Measurements from ENCODE around the gene NDUFS8. TPM values are rescaled to one million over a fixed set of nuclear protein-coding genes. Genes with fewer than 3 reads are reported as not detected.
A peak's percentile ranks its signal among the peaks of the same experiment; 100 is the strongest.
"Not testable (repeated sequence)": the region's sequence is repeated elsewhere in the genome, so short reads cannot be mapped to it uniquely, and the experiment has no call there.

The NDUFS8 gene
- total and polyA plus RNA-seq, 2 donors (not counting 1 experiment from before 2014, with no cell fraction given): 73.9 to 84.6 TPM

- H3K9me3 Mint-ChIP-seq (ENCODE audit: insufficient read depth); H3K27ac ChIP-seq (ENCODE audit: low read length in 2 of 2); H3K4me3 ChIP-seq (ENCODE audit: control extremely low read depth in 1 of 5, extremely low read depth in 1 of 5, insufficient read depth in 1 of 5, low read depth in 2 of 5, low read length in 4 of 5); H3K9ac ChIP-seq (ENCODE audit: low read length); ATAC-seq (ENCODE audit: low read depth); H3K4me3 Mint-ChIP-seq; H3K27me3 Mint-ChIP-seq; H3K27me3 ChIP-seq (replicated peaks in 1 of 4; ENCODE audit: control extremely low read depth in 1 of 4, control insufficient read depth in 3 of 4, insufficient read depth in 4 of 4, low read length in 3 of 4); POLR2A ChIA-PET; H2AFZ ChIP-seq (ENCODE audit: insufficient read depth, low read depth, low read length, poor library complexity, severe bottlenecking); H3K27ac Mint-ChIP-seq; intact Hi-C loops (cut with micrococcal nuclease); H3K9me3 ChIP-seq (ENCODE audit: control extremely low read depth in 1 of 3, control insufficient read depth in 2 of 3, insufficient read depth in 1 of 3, low read length in 2 of 3); H3K4me2 ChIP-seq (replicated peaks; ENCODE audit: low read depth, low read length, poor library complexity, severe bottlenecking): not testable (repeated sequence)
- WGBS (ENCODE audit: insufficient coverage): 97% methylated on average over 2 of the region's 3 CpGs
- Histone ChIP-seq H3K4me1 (ENCODE audit: control insufficient read depth in 2 of 2, insufficient read depth in 2 of 2, low read length in 2 of 2) (peaks cover 43 to 65% of the 10 kb centered on the region in 2 donors), H3K79me2 (ENCODE audit: control insufficient read depth, insufficient read depth, low read length) (peaks cover 43% of the 10 kb centered on the region), H4K20me1 (ENCODE audit: control insufficient read depth, insufficient read depth, low read length, poor library complexity, severe bottlenecking) (peaks cover 62% of the 10 kb centered on the region), H3K36me3 (replicated peaks in 1 of 2; ENCODE audit: control extremely low read depth in 1 of 2, control insufficient read depth in 1 of 2, extremely low read depth in 1 of 2, insufficient read depth in 2 of 2, low read length in 1 of 2) (peaks cover 5 to 53% of the 10 kb centered on the region in 2 experiments)
- H3K4me1 Mint-ChIP-seq: peaks cover 44% of the 10 kb centered on the region
- CTCF ChIA-PET: interaction anchor here (1.7 to 1.9 kb wide), 2 partner anchors 8 to 13 kb away, joined by 11 to 14 read pairs; no protein-coding TSS in a partner anchor
- peak; percentile 10 for DNase-seq
These were observed 35.4 kb upstream of the NDUFS8 start for GRCh38 chr11:67995129-67995528.

GRCh38 chr11:67995579-67995978 lies 34.9 kb upstream of the NDUFS8 start:
- DNase-seq; H3K4me2 ChIP-seq (replicated peaks; ENCODE audit: low read depth, low read length, poor library complexity, severe bottlenecking); H3K4me3 ChIP-seq (ENCODE audit: control extremely low read depth in 1 of 5, extremely low read depth in 1 of 5, insufficient read depth in 1 of 5, low read depth in 2 of 5, low read length in 4 of 5); H3K9me3 ChIP-seq (ENCODE audit: control extremely low read depth in 1 of 3, control insufficient read depth in 2 of 3, insufficient read depth in 1 of 3, low read length in 2 of 3); intact Hi-C loops (cut with micrococcal nuclease); ATAC-seq (ENCODE audit: low read depth); CTCF ChIA-PET; H3K9me3 Mint-ChIP-seq (ENCODE audit: insufficient read depth); H2AFZ ChIP-seq (ENCODE audit: insufficient read depth, low read depth, low read length, poor library complexity, severe bottlenecking); H3K27me3 ChIP-seq (replicated peaks in 1 of 4; ENCODE audit: control extremely low read depth in 1 of 4, control insufficient read depth in 3 of 4, insufficient read depth in 4 of 4, low read length in 3 of 4); POLR2A ChIA-PET; H3K27me3 Mint-ChIP-seq; H3K27ac Mint-ChIP-seq; H3K4me3 Mint-ChIP-seq; H3K27ac ChIP-seq (ENCODE audit: low read length in 2 of 2); H3K9ac ChIP-seq (ENCODE audit: low read length): not testable (repeated sequence)
- Histone ChIP-seq H4K20me1 (ENCODE audit: control insufficient read depth, insufficient read depth, low read length, poor library complexity, severe bottlenecking) (peaks cover 62% of the 10 kb centered on the region), H3K79me2 (ENCODE audit: control insufficient read depth, insufficient read depth, low read length) (peaks cover 47% of the 10 kb centered on the region), H3K36me3 (replicated peaks in 1 of 2; ENCODE audit: control extremely low read depth in 1 of 2, control insufficient read depth in 1 of 2, extremely low read depth in 1 of 2, insufficient read depth in 2 of 2, low read length in 1 of 2) (peaks cover 5 to 56% of the 10 kb centered on the region in 2 experiments), H3K4me1 (ENCODE audit: control insufficient read depth in 2 of 2, insufficient read depth in 2 of 2, low read length in 2 of 2) (peaks cover 44 to 69% of the 10 kb centered on the region in 2 donors)
- H3K4me1 Mint-ChIP-seq: peaks cover 46% of the 10 kb centered on the region
- WGBS (ENCODE audit: insufficient coverage): 55% methylated on average over 4 of the region's 14 CpGs

Measured in B cell (primary cell).